GM23338 (cell line): ENCODE measurements around the gene VMP1.
"Not testable (repeated sequence)": the region's sequence is repeated elsewhere in the genome, so short reads cannot be mapped to it uniquely, and the experiment has no call there.

Source experiments
- CTCF ChIP-seq, 2 experiments: fragments of 200-600 bp in 1 of 2; sonication (generic) in 1 of 2; conservative IDR thresholded peaks; 2 replicates each; pipeline versions ENCODE4 v1.5.1 to v1.6.1; 2016 to 2017; ENCODE audit warnings: antibody characterized with exemption in 2 of 2, low read depth in 2 of 2, mild to moderate bottlenecking in 2 of 2, moderate library complexity in 1 of 2
- ETS1 ChIP-seq: IDR thresholded peaks from 2 replicates; pipeline ENCODE4 v1.6.1; 2016; ENCODE audit warnings: antibody characterized with exemption
- EZH2 ChIP-seq: fragments of 200-600 bp; sonication (generic); IDR thresholded peaks from one replicate; pipeline ENCODE4 v1.8.0; 2017; ENCODE audit warnings: antibody characterized with exemption, mild to moderate bottlenecking, low read depth; ENCODE audit not compliant: unreplicated experiment
- JUNB ChIP-seq: IDR thresholded peaks from one replicate; pipeline ENCODE4 v1.6.1; 2016; ENCODE audit warnings: antibody characterized with exemption; ENCODE audit not compliant: unreplicated experiment
- POLR2AphosphoS5 ChIP-seq: IDR thresholded peaks from 2 replicates; pipeline ENCODE4 v1.6.1; 2016; ENCODE audit warnings: antibody characterized with exemption, low read depth
- REST ChIP-seq: IDR thresholded peaks from one replicate; pipeline ENCODE4 v1.6.1; 2018; ENCODE audit warnings: antibody characterized with exemption; ENCODE audit not compliant: unreplicated experiment
- STAT1 ChIP-seq: IDR thresholded peaks from one replicate; pipeline ENCODE4 v1.6.1; 2016; ENCODE audit warnings: antibody characterized with exemption; ENCODE audit not compliant: unreplicated experiment

GRCh38 chr17:59792458-59792823 is 85.0 kb downstream of the VMP1 start:
- TF ChIP-seq CTCF (conservative IDR thresholded peaks at IDR 0.05; ENCODE audit: low read depth in 2 of 2); JUNB; REST; POLR2AphosphoS5; EZH2; ETS1; STAT1: not testable (repeated sequence)
